H1 (cell line): ENCODE results near the gene GTF2F2. TPM values are rescaled to one million over a fixed set of nuclear protein-coding genes. Genes with fewer than 3 reads are reported as not detected.

Experiments
- ASH2L ChIP-seq: fragments of 200-600, 300-600 bp; sonication (generic); IDR thresholded peaks from one replicate; pipeline ENCODE4 v1.7.1; 2017; ENCODE audit warnings: low read length
- EGR1 ChIP-seq: IDR thresholded peaks from 2 replicates; pipeline ENCODE4 v1.6.1; 2011; ENCODE audit warnings: low read depth, low read length, borderline replicate concordance
- HDAC2 ChIP-seq, 2 experiments: fragments of 300-600 bp in 1 of 2; sonication (generic) in 1 of 2; IDR thresholded peaks; 2 replicates each; pipeline ENCODE4 v1.6.1; 2011 to 2012; ENCODE audit warnings: low read depth in 2 of 2, low read length in 2 of 2, mild to moderate bottlenecking in 2 of 2, moderate library complexity in 2 of 2, borderline replicate concordance in 1 of 2, inconsistent platforms in 1 of 2
- HDAC6 ChIP-seq: IDR thresholded peaks from one replicate; pipeline ENCODE4 v1.7.1; 2012; ENCODE audit warnings: low read depth, mild to moderate bottlenecking, inconsistent platforms, low read length, moderate library complexity
- MAFK ChIP-seq: IDR thresholded peaks from 2 replicates; pipeline ENCODE4 v1.6.1; 2012; ENCODE audit warnings: low read depth, mild to moderate bottlenecking, improper control_type of control experiment, low read length
- SIN3A ChIP-seq, 2 experiments: IDR thresholded peaks in 1 of 2; conservative IDR thresholded peaks in 1 of 2; 2 replicates each; pipeline ENCODE4 v1.6.1; 2011 to 2012; ENCODE audit warnings: low read length in 2 of 2, improper control_type of control experiment in 1 of 2, low read depth in 1 of 2, mild to moderate bottlenecking in 1 of 2
- SIRT6 ChIP-seq: IDR thresholded peaks from one replicate; pipeline ENCODE4 v1.7.1; 2012; ENCODE audit warnings: low read length, inconsistent platforms
- SRF ChIP-seq: IDR thresholded peaks from 2 replicates; pipeline ENCODE4 v1.6.1; 2011; ENCODE audit warnings: mild to moderate bottlenecking, low read depth, low read length, moderate library complexity
- TAF1 ChIP-seq: IDR thresholded peaks from 2 replicates; pipeline ENCODE4 v1.6.1; 2011; ENCODE audit warnings: mild to moderate bottlenecking, low read depth, low read length
- YY1 ChIP-seq: IDR thresholded peaks from 2 replicates; pipeline ENCODE4 v1.6.1; 2011; ENCODE audit warnings: low read depth, mild to moderate bottlenecking, low read length
- polyA plus RNA-seq, 7 experiments: library from polyadenylated mRNA; depleted of rRNA in 3 of 7; stranded (reverse) in 5 of 7; unstranded in 2 of 7; fragments of >200 nt in 5 of 7; fragments of 200-250 nt in 2 of 7; gene quantifications; 1 replicate in 5 of 7; 2 replicates in 1 of 7; 4 replicates in 1 of 7; pipeline versions ENCODE4 v1.2.1 to v1.2.3, GENCODE V29; 2011 to 2013; ENCODE audit warnings: missing spikeins in 2 of 7, mixed read lengths in 2 of 7
- total RNA-seq: library from RNA; stranded (reverse); fragmentation: NEBNext Ultra II Directional; extraction: Animal tissue kit (Norgen Biotek cat#: 25700); gene quantifications from 2 replicates; pipeline ENCODE4 v1.2.1, GENCODE V29; 2021
- TF ChIP-seq, protein P1 (sequence below): IDR thresholded peaks from 2 replicates; pipeline ENCODE4 v1.6.1; 2011; ENCODE audit warnings: low read length, improper control_type of control experiment

The GTF2F2 gene
- total and polyA plus RNA-seq, 2 of the 8 experiments (the other 6 are each of a cell fraction or from before 2014, with no cell fraction given), result 10.8 to 31.1 TPM

DNA sequence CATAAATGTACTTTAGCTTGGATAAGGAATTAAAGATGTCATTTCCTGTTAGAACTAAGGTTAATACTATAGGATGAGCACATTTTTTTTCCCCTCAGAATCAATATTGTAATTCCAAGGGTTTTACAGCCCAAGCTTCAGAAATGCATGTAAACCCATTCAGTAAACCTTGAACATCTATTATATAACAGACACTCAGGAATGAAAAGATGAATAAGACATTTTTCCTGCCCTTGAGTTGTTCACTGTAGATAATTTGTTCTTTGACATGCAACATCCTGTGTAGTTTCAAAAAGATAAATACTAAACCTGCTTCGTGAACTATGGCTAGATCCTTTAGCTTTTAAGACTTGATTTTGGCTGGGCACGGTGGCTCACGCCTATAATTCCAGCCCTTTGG, 102.2 kb downstream of the GTF2F2 start (continued):
- TF ChIP-seq, protein P1, sequence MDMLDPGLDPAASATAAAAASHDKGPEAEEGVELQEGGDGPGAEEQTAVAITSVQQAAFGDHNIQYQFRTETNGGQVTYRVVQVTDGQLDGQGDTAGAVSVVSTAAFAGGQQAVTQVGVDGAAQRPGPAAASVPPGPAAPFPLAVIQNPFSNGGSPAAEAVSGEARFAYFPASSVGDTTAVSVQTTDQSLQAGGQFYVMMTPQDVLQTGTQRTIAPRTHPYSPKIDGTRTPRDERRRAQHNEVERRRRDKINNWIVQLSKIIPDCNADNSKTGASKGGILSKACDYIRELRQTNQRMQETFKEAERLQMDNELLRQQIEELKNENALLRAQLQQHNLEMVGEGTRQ, result no peak
- TF ChIP-seq EGR1, result no peak
- no peak for TF ChIP-seq HDAC6
- TF ChIP-seq MAFK, result no peak
- TF ChIP-seq SIN3A (conservative IDR thresholded peaks at IDR 0.05 in 1 of 2, IDR thresholded peaks at IDR 0.05 in 1 of 2; ENCODE audit: low read depth in 1 of 2, low read length in 2 of 2), result no peak
- no peak for TF ChIP-seq SRF
- no peak for TF ChIP-seq SIRT6
- no peak for TF ChIP-seq HDAC2 (IDR thresholded peaks at IDR 0.05; ENCODE audit: borderline replicate concordance in 1 of 2, low read depth in 2 of 2, low read length in 2 of 2)
- TF ChIP-seq TAF1, result no peak
- TF ChIP-seq YY1, result no peak
- TF ChIP-seq ASH2L, result no peak
- TF ChIP-seq, all 59 proteins: peak for 0
